ENCODE results near the gene GPSM3.
"Not testable (repeated sequence)": the region's sequence is repeated elsewhere in the genome, so short reads cannot be mapped to it uniquely, and the experiment has no call there.

GPSM3 gene

GRCh38 chr6:32148289-32149091 is 44.0 kb downstream of the GPSM3 start:
- no peak for DNase-seq

- no peak for DNase-seq
Measured at GRCh38 chr6:32147401-32148132, 44.9 kb downstream of the GPSM3 start.

GRCh38 chr6:32146687-32147086 is 45.8 kb downstream of the GPSM3 start:
- no peak for DNase-seq

GRCh38 chr6:32146287-32146686 is 46.2 kb downstream of the GPSM3 start:
- DNase-seq = no peak

- DNase-seq = not testable (repeated sequence)
Measured at GRCh38 chr6:32144238-32144637, 48.2 kb downstream of the GPSM3 start.
